ENCODE data around the gene JAKMIP1.

Gene JAKMIP1

DNA sequence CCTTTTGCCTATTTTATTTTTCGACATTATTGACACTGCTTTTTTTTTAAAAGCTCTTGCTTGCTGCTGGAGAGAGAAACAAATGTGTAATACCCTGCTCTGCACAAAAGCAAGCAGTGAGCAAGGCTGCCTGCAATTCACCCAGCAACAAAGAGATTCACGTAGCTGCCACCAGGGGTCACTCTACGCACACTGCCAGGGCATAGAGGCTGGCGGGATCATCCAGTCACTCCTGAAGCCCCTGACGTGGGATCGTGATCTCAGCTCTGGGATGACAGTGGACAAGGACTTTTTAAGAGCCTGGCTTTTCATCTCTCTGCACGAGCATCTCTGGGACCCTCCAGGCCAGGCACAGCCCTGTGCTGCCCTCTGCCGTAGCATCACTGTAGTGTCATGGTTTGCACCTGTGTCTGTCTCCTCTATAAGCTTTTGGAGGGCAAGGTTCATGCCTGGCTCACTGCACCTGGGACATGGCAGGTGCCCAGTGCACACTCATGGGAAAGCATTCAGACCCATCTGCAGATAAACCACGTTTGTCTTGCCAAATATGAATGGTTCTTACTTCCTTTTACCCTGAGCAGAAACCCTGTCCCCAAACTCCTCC, 201.9 kb downstream of the JAKMIP1 start:
- H3K4me2 ChIP-seq (ENCODE audit: low read depth, low read length, poor library complexity, severe bottlenecking) = no peak overlapping the region

DNA sequence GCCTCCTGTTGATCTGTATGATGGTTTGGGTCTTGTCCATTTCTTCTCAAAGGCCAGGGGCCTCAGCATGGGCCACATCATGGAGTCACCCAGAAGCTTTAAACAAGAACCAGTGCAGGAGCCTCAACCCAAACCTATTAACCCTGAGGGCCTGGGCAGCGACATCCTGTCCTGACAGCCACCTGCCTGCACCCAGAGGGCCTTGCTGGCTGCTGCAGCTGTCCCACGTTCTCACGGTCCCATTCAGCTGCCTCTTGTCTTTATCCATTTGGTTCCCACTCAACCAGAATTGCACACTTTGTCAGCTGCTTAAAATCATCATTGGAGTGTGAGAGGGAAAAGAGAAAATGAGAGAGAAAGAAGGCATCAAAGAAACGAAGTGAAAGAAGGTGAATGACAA, 203.7 kb downstream of the JAKMIP1 start:
- H3K9ac ChIP-seq (ENCODE audit: low read depth, low read length, poor library complexity, severe bottlenecking) = no peak overlapping the region
- no peaks in the 10 kb centered on the region for H3K27me3 ChIP-seq (ENCODE audit: insufficient read depth, low read length, poor library complexity, severe bottlenecking)
- no peak overlapping the region for H3K4me3 ChIP-seq (ENCODE audit: low read length, poor library complexity, severe bottlenecking)
- no peak overlapping the region for H2AFZ ChIP-seq (ENCODE audit: low read length)
- no peaks in the 10 kb centered on the region; the same call in 1 of the 2 replicates for H3K9me3 ChIP-seq (ENCODE audit: insufficient read depth, low read depth, low read length)
- TF ChIP-seq CTCF (conservative IDR thresholded peaks at IDR 0.05; ENCODE audit: low read length) = no peak
- TF ChIP-seq EZH2phosphoT487 (IDR thresholded peaks at IDR 0.05; ENCODE audit: borderline replicate concordance) = no peak
- no peaks in the 10 kb centered on the region for H4K20me1 ChIP-seq (ENCODE audit: insufficient read depth, low read length, poor library complexity, severe bottlenecking)
- no peaks in the 10 kb centered on the region for H3F3A ChIP-seq (ENCODE audit: low read depth)
- H3K9me2 ChIP-seq (replicated peaks; ENCODE audit: low read depth, low read length) = no peaks in the 10 kb centered on the region
- no peaks in the 10 kb centered on the region for H3K79me2 ChIP-seq (ENCODE audit: insufficient read depth, low read length)
- H3K4me1 ChIP-seq (ENCODE audit: insufficient read depth, low read length, poor library complexity, severe bottlenecking) = no peaks in the 10 kb centered on the region
- H3K4me2 ChIP-seq (ENCODE audit: low read depth, low read length, poor library complexity, severe bottlenecking) = no peak overlapping the region
- no peaks in the 10 kb centered on the region for H3K36me3 ChIP-seq (ENCODE audit: insufficient read depth, low read length)

More for the DNA sequence above, 201.9 kb downstream of the JAKMIP1 start:
- Histone ChIP-seq H3K79me2 (ENCODE audit: insufficient read depth, low read length) (no peaks in the 10 kb centered on the region), H3K4me1 (ENCODE audit: insufficient read depth, low read length, poor library complexity, severe bottlenecking) (no peaks in the 10 kb centered on the region), H3K9me2 (replicated peaks; ENCODE audit: low read depth, low read length) (no peaks in the 10 kb centered on the region), H2AFZ (ENCODE audit: low read length) (no peak overlapping the region; the same call in 1 of the 2 replicates), H3K4me3 (ENCODE audit: low read length, poor library complexity, severe bottlenecking) (no peak overlapping the region), H3K9ac (ENCODE audit: low read depth, low read length, poor library complexity, severe bottlenecking) (no peak overlapping the region), H3F3A (ENCODE audit: low read depth) (no peaks in the 10 kb centered on the region), H3K9me3 (ENCODE audit: insufficient read depth, low read depth, low read length) (no peaks in the 10 kb centered on the region), H3K27me3 (ENCODE audit: insufficient read depth, low read length, poor library complexity, severe bottlenecking) (no peaks in the 10 kb centered on the region), H3K36me3 (ENCODE audit: insufficient read depth, low read length) (no peaks in the 10 kb centered on the region), H4K20me1 (ENCODE audit: insufficient read depth, low read length, poor library complexity, severe bottlenecking) (no peaks in the 10 kb centered on the region)
- TF ChIP-seq EZH2phosphoT487 (IDR thresholded peaks at IDR 0.05; ENCODE audit: borderline replicate concordance) = no peak
- TF ChIP-seq CTCF (conservative IDR thresholded peaks at IDR 0.05; ENCODE audit: low read length) = peak; percentile 99

GRCh38 chr4:5995901-5996623, 204.3 kb downstream of the JAKMIP1 start:
- Histone ChIP-seq H3K9me2 (replicated peaks; ENCODE audit: low read depth, low read length) (no peaks in the 10 kb centered on the region), H2AFZ (ENCODE audit: low read length) (no peak overlapping the region), H3K4me2 (ENCODE audit: low read depth, low read length, poor library complexity, severe bottlenecking) (no peak overlapping the region), H3K27me3 (ENCODE audit: insufficient read depth, low read length, poor library complexity, severe bottlenecking) (no peaks in the 10 kb centered on the region), H3K36me3 (ENCODE audit: insufficient read depth, low read length) (no peaks in the 10 kb centered on the region), H3K9me3 (ENCODE audit: insufficient read depth, low read depth, low read length) (no peaks in the 10 kb centered on the region; the same call in 1 of the 2 replicates), H4K20me1 (ENCODE audit: insufficient read depth, low read length, poor library complexity, severe bottlenecking) (no peaks in the 10 kb centered on the region), H3K79me2 (ENCODE audit: insufficient read depth, low read length) (no peaks in the 10 kb centered on the region), H3F3A (ENCODE audit: low read depth) (no peaks in the 10 kb centered on the region), H3K9ac (ENCODE audit: low read depth, low read length, poor library complexity, severe bottlenecking) (no peak overlapping the region), H3K4me3 (ENCODE audit: low read length, poor library complexity, severe bottlenecking) (no peak overlapping the region), H3K4me1 (ENCODE audit: insufficient read depth, low read length, poor library complexity, severe bottlenecking) (no peaks in the 10 kb centered on the region)
- TF ChIP-seq CTCF (conservative IDR thresholded peaks at IDR 0.05; ENCODE audit: low read length) = no peak
- TF ChIP-seq EZH2phosphoT487 (IDR thresholded peaks at IDR 0.05; ENCODE audit: borderline replicate concordance) = no peak

Measured in Loucy (cell line).